ENCODE data around the gene PRKCA. TPM values are rescaled to one million over a fixed set of nuclear protein-coding genes. Genes with fewer than 3 reads are reported as not detected.
A peak's percentile ranks its signal among the peaks of the same experiment; 100 is the strongest.

The PRKCA gene
- total RNA-seq, 2 experiments from 2014 or later, result 78.4 to 79.7 TPM

DNA sequence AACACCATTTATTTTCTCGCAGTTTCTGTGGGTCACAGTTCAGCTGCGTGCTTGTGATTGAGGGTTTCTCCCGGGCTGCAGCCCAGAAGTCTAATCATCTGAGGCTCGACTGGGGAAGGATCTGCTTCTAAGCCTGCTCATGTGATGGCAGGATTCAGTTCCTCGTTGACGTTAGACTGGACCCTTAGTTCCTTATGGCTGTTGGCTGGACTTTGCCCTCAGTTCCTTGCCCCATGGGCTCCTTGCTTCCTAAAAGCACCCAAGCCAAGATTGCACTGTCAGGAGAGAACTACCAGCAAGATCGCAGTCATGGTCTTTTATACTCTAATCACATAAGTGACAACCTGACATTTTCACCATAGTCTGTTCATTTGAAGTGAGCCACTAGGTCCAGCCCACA, 250.0 kb downstream of the PRKCA start:
- CTCF ChIA-PET, result interaction anchor here (1.8 kb wide), 1 partner anchor 14 kb away, joined by 4 read pairs; no protein-coding TSS in a partner anchor
- no peak for DNase-seq
- no peak overlapping the region for H3K4me3 Mint-ChIP-seq
- peaks cover 14% of the 10 kb centered on the region for H3K36me3 Mint-ChIP-seq (ENCODE audit: low read depth)
- no peak overlapping the region for H3K27ac Mint-ChIP-seq
- intact Hi-C loops (cut with micrococcal nuclease), result no loop called here
- peaks cover 57% of the 10 kb centered on the region for H3K4me1 Mint-ChIP-seq (ENCODE audit: low read depth)
- H3K27me3 Mint-ChIP-seq (ENCODE audit: low read depth), result no peaks in the 10 kb centered on the region
- no peaks in the 10 kb centered on the region for H3K9me3 Mint-ChIP-seq

DNA sequence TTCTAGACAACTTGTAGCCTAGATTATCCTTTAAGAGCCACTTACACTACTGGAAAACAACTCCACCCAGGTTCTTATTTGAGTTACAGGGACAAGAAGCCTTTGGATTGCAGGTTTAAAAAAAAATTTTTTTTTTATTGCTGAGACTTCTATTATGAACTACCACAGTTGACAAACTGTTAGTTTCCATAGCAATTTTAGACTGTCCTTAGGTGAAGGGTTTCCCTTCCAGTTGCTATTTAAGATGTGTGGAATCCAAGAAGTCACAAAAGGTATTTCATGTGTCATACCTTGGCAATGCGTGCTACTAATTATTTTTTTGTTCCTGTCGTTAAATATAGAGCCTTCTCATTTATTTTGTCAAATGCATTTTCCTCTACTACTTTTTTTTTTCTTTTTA, 253.2 kb downstream of the PRKCA start:
- intact Hi-C loops (cut with micrococcal nuclease), result no loop called here
- CTCF ChIA-PET, result interaction anchor here (0.7 to 0.9 kb wide), 2 partner anchors 10 to 11 kb away, joined by 3 read pairs; no protein-coding TSS in a partner anchor
- H3K4me3 Mint-ChIP-seq, result no peak overlapping the region
- no peaks in the 10 kb centered on the region for H3K27me3 Mint-ChIP-seq (ENCODE audit: low read depth)
- peaks cover 20% of the 10 kb centered on the region for H3K36me3 Mint-ChIP-seq (ENCODE audit: low read depth)
- no peaks in the 10 kb centered on the region for H3K9me3 Mint-ChIP-seq
- no peak for DNase-seq
- peaks cover 47% of the 10 kb centered on the region for H3K4me1 Mint-ChIP-seq (ENCODE audit: low read depth)
- no peak overlapping the region for H3K27ac Mint-ChIP-seq

DNA sequence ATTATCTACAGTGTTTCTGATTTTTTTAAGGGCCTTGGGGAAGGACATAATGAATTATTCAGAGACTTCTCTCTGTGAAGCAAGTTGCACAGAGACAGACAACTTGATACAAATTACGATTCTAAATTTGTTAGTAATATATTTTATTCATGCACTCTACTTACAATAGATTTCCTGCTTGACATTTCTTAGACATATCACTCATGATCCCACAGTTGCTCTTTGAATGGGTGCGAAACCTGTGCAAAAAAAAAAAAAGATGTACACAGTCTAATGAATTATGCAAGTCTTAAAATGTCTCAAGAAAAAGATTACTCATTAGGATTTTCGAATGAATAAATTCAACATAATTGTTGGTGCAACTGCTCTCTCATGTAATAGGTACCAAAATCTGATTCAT, 254.8 kb downstream of the PRKCA start:
- peaks cover 21% of the 10 kb centered on the region for H3K36me3 Mint-ChIP-seq (ENCODE audit: low read depth)
- no peak overlapping the region for H3K4me3 Mint-ChIP-seq
- H3K27ac Mint-ChIP-seq, result no peak overlapping the region
- CTCF ChIA-PET, result no interaction called here
- peaks cover 47% of the 10 kb centered on the region for H3K4me1 Mint-ChIP-seq (ENCODE audit: low read depth)
- DNase-seq, result no peak
- intact Hi-C loops (cut with micrococcal nuclease), result no loop called here
- H3K27me3 Mint-ChIP-seq (ENCODE audit: low read depth), result no peaks in the 10 kb centered on the region
- H3K9me3 Mint-ChIP-seq, result no peaks in the 10 kb centered on the region

DNA sequence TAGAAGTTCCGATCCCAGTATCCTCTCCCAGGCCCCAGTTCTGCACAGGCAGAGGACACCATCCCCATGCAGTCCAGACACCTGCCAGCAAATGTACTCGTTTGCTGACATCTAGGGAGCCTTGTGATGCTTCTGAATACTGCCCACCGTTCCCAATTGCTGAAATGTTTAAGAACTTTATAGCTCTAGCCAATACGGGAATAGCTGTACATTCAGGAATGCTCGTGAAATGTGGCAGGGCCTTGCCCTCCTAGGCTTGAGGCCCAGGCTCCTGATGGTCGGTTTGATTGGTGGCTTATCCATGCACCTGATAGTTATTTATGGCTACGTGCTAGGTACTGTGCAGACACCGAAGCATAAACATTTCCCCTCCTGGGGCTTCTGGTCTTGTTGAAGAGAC, 255.5 kb downstream of the PRKCA start:
- no peak for DNase-seq
- intact Hi-C loops (cut with micrococcal nuclease), result no loop called here
- Mint-ChIP-seq H3K27me3 (ENCODE audit: low read depth) (no peaks in the 10 kb centered on the region), H3K4me3 (no peak overlapping the region), H3K4me1 (ENCODE audit: low read depth) (peaks cover 45% of the 10 kb centered on the region), H3K27ac (no peak overlapping the region), H3K36me3 (ENCODE audit: low read depth) (peaks cover 18% of the 10 kb centered on the region), H3K9me3 (no peaks in the 10 kb centered on the region)
- CTCF ChIA-PET, result interaction anchor here (1.2 kb wide), 1 partner anchor 9 kb away, joined by 3 read pairs; no protein-coding TSS in a partner anchor

DNA sequence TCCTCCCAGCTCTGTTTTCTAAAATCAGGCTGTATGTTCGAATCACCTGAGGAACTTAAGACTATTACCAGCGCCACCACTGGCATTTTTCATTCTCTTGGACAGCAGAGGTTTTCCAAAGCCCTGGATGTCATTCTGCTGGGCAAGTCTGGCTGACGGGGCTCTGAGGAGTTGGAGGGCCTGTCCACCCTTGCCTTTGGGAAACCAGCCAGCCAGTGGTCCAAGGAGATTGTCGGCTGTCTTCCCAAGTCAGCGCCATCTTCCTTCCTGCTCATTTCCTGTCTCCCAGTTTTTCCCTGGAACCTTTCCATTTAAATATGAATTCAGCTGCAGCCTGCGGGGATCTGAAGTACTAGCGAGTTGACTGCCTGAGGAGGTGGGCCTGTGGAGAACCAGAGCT, 258.3 kb downstream of the PRKCA start:
- no peaks in the 10 kb centered on the region for H3K27me3 Mint-ChIP-seq (ENCODE audit: low read depth)
- DNase-seq, result no peak
- H3K27ac Mint-ChIP-seq, result no peak overlapping the region
- H3K4me3 Mint-ChIP-seq, result no peak overlapping the region
- H3K36me3 Mint-ChIP-seq (ENCODE audit: low read depth), result peaks cover 9% of the 10 kb centered on the region
- peaks cover 46% of the 10 kb centered on the region for H3K4me1 Mint-ChIP-seq (ENCODE audit: low read depth)
- CTCF ChIA-PET, result interaction anchor here (0.6 kb wide), 1 partner anchor 149 kb away, joined by 4 read pairs; no protein-coding TSS in a partner anchor
- intact Hi-C loops (cut with micrococcal nuclease), result no loop called here
- no peaks in the 10 kb centered on the region for H3K9me3 Mint-ChIP-seq

DNA sequence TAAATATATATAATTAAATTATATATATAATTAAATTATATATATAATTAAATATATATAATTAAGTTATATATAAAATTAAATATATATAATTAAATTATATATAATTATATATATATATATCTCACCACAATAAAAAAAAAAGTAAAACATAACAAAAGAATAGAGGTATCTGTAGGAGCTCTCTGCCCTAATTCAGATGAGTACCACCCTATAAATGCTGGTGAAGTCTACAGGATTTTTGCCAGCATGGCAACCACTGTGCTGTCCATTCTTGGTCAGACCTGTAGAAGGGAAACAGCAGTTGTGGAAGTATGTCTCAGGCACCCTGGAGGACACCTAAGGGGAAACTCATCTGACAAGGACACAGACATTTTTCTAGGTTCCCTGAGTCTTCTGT, 259.7 kb downstream of the PRKCA start:
- no peak for DNase-seq
- intact Hi-C loops (cut with micrococcal nuclease), result no loop called here
- Mint-ChIP-seq H3K27me3 (ENCODE audit: low read depth) (no peaks in the 10 kb centered on the region), H3K4me1 (ENCODE audit: low read depth) (peaks cover 46% of the 10 kb centered on the region), H3K36me3 (ENCODE audit: low read depth) (peaks cover 9% of the 10 kb centered on the region), H3K4me3 (no peak overlapping the region), H3K27ac (no peak overlapping the region), H3K9me3 (no peaks in the 10 kb centered on the region)
- CTCF ChIA-PET, result interaction anchor here (0.6 to 1.2 kb wide), 2 partner anchors 96 to 252 kb away, joined by 3 read pairs; no protein-coding TSS in a partner anchor

DNA sequence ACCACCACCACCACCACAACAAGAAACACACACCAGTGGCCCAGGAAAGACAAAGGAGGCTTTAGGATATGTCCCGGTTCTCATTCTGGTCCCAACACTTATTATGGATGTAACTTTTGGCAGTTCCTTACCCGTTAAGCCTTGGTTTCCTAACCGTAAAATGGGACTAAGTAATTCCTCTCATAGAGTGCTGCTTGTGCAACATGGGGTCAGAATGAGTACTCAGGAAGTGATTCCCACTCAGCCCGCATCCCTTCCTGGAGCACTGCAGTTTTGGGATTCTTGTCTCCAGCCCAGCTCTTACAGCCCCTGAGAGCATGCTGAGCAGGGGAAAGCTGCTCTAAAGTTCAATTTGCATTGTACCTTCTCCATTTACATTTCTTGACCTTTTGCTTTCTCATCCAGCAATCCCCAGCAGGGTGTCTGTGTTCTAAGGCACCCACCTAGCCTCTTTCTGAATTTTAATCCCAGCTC, 262.6 kb downstream of the PRKCA start:
- Mint-ChIP-seq H3K4me3 (no peak overlapping the region), H3K27me3 (ENCODE audit: low read depth) (no peaks in the 10 kb centered on the region), H3K4me1 (ENCODE audit: low read depth) (peaks cover 42% of the 10 kb centered on the region), H3K36me3 (ENCODE audit: low read depth) (peaks cover 1% of the 10 kb centered on the region), H3K9me3 (peaks cover 2% of the 10 kb centered on the region), H3K27ac (no peak overlapping the region)
- CTCF ChIA-PET, result no interaction called here
- DNase-seq, result no peak
- intact Hi-C loops (cut with micrococcal nuclease), result loop anchor here (5.0 kb wide), 2 partner anchors 107 to 263 kb away; partner anchors contain the start of gene PRKCA

DNA sequence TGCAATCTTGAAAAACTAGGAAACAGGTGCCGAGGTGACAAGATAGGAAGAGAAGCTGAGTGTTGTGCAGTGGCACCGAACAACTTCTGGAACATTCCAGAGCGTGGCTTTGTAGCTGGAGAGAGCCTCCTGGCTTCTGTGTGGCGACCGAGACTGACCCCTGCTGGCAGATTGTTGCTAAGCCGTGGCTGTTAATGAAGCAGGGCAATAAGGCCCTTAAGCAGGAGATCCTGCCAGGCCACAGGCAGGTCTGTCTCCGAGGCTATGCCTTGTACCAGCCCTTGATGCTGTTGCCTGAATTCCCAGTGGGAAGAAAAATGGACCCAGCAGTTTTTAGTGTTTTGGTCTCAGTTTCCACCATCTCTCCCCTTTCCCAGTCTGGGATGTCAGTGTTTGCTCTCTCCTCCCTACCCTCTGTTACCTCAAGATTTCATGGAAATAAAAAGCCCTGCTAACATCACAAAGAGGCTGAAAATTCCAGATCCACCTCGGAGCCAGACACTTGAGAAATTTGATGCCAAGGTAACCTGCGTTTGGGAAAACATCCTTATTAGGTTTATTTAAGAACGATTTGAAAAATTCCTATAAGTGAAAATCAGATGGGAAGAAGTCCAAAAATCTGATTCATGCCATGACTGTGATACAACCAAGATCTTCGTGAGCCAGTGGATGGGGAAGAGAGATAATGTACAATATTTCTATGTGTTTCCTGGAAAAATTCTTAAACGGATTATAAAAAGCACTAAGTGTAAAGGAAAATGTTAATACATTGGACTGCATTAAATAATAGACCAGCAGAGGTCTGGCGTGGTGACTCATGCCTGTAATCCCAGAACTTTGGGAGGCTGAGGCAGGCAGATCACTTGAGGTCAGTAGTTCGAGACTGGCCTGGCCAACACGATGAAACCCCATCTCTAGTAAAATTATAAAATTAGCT, 265.1 kb downstream of the PRKCA start:
- H3K27me3 Mint-ChIP-seq (ENCODE audit: low read depth), result no peaks in the 10 kb centered on the region
- no peak overlapping the region for H3K27ac Mint-ChIP-seq
- no peak overlapping the region for H3K4me3 Mint-ChIP-seq
- H3K4me1 Mint-ChIP-seq (ENCODE audit: low read depth), result peaks cover 48% of the 10 kb centered on the region
- intact Hi-C loops (cut with micrococcal nuclease), result loop anchor here (1.0 to 5.0 kb wide), 5 partner anchors 105 to 367 kb away; partner anchors contain the start of gene PRKCA
- H3K36me3 Mint-ChIP-seq (ENCODE audit: low read depth), result peaks cover 2% of the 10 kb centered on the region
- DNase-seq, result peak; percentile 89
- CTCF ChIA-PET, result interaction anchor here (0.6 to 1.8 kb wide), 28 partner anchors 9 to 367 kb away, joined by 3 to 11 read pairs (median 4); no protein-coding TSS in a partner anchor
- peaks cover 2% of the 10 kb centered on the region for H3K9me3 Mint-ChIP-seq

DNA sequence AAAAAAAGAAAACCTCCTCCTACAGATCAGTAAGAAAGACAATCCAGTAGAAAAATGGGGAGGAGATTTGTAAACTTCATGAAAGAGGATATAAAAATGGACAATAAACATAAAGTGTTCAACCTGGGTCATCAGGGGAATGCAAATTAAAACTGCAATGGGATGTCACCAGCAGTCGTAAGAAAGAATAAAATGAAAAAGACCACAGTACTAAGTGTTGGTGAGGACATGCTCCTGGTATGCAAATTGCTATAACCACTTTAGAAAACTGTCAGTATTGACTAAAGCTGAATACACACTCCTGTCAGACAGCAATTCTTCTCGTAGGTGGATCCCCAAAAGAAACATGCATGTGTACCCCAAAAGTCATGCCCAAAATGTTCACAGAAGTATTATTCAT, 267.2 kb downstream of the PRKCA start:
- Mint-ChIP-seq H3K27me3 (ENCODE audit: low read depth) (no peaks in the 10 kb centered on the region), H3K4me3 (no peak overlapping the region), H3K4me1 (ENCODE audit: low read depth) (peaks cover 47% of the 10 kb centered on the region), H3K27ac (no peak overlapping the region), H3K36me3 (ENCODE audit: low read depth) (peaks cover 2% of the 10 kb centered on the region), H3K9me3 (peaks cover 2% of the 10 kb centered on the region)
- no peak for DNase-seq
- CTCF ChIA-PET, result interaction anchor here (0.6 to 0.8 kb wide), 2 partner anchors 10 to 633 kb away, joined by 3 read pairs; no protein-coding TSS in a partner anchor
- intact Hi-C loops (cut with micrococcal nuclease), result loop anchor here (5.0 kb wide), 2 partner anchors 103 to 267 kb away; partner anchors contain the start of gene PRKCA

DNA sequence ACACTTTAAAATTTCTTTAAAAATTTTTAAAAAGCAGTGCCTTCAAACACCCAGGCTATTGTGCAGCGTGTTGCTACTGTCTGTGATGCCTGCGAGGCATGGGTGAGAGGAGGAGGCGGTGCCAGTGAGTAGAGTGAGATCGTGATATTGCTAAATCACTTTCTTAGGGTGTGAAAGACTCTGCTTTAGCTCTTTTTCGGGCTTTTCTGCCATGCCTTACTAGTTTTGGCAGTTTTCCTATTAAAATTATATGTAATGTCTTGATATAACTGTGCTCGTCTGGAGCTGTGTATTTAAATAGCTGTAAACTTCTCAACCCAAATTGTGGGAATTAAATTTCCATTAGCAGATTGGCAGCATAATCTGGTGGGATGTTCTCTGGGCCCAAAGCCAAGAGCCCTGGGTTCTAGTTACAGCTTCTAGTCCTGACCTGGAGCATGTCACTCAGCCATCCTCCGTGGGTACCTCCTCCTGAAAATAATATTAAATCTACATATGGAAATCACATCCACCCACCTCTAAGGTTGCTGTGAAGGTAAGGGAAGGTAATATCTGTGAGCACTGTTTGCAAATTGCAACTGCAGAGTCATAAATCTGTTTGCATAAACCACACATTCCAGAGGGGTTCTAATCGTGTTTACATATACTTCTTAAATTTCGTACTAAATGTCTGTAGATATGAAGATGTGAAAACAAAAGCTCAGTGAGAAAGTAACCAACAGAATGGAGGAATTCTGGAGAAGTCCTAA, 268.2 kb downstream of the PRKCA start:
- CTCF ChIA-PET, result interaction anchor here (0.6 kb wide), 2 partner anchors 183 to 679 kb away, joined by 3 read pairs; no protein-coding TSS in a partner anchor
- no peak for DNase-seq
- Mint-ChIP-seq H3K36me3 (ENCODE audit: low read depth) (peaks cover 2% of the 10 kb centered on the region), H3K27ac (no peak overlapping the region), H3K27me3 (ENCODE audit: low read depth) (no peaks in the 10 kb centered on the region), H3K4me3 (no peak overlapping the region), H3K9me3 (peaks cover 2% of the 10 kb centered on the region), H3K4me1 (ENCODE audit: low read depth) (peaks cover 40% of the 10 kb centered on the region)
- intact Hi-C loops (cut with micrococcal nuclease), result loop anchor here (10.0 kb wide), 1 partner anchor 64 kb away; no protein-coding TSS in a partner anchor

DNA sequence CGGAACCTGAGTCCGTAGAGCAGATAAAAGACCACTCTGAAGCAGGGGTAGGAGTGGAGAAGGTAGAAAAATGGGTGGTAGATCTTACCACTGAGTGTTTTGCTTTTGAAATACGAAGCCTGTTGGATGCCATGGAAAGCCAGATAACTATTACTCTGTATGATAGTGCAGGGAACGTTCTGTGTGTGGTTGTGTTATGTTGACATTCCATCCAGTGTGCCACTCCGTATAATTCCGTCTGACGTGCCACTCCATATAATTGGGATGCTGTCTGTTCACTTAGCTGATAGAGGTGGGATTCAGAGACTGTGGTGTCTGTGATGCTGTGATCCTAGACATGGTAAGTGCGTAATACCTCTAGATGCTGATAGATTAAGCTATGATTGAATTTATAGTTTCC, 269.3 kb downstream of the PRKCA start:
- intact Hi-C loops (cut with micrococcal nuclease), result loop anchor here (10.0 kb wide), 1 partner anchor 63 kb away; no protein-coding TSS in a partner anchor
- Mint-ChIP-seq H3K9me3 (peaks cover 2% of the 10 kb centered on the region), H3K4me1 (ENCODE audit: low read depth) (peaks cover 33% of the 10 kb centered on the region), H3K27me3 (ENCODE audit: low read depth) (no peaks in the 10 kb centered on the region), H3K27ac (no peak overlapping the region), H3K36me3 (ENCODE audit: low read depth) (peaks cover 2% of the 10 kb centered on the region), H3K4me3 (no peak overlapping the region)
- DNase-seq, result no peak
- CTCF ChIA-PET, result interaction anchor here (0.6 to 0.7 kb wide), 2 partner anchors 150 to 323 kb away, joined by 3 read pairs; no protein-coding TSS in a partner anchor

All from activated naive CD4-positive, alpha-beta T cell treated with anti-CD3 and anti-CD28 coated beads for 36 hours (primary cell).